Measurements from ENCODE around the gene RNF213.
"Not testable (repeated sequence)": the region's sequence is repeated elsewhere in the genome, so short reads cannot be mapped to it uniquely, and the experiment has no call there.

Gene RNF213

DNA sequence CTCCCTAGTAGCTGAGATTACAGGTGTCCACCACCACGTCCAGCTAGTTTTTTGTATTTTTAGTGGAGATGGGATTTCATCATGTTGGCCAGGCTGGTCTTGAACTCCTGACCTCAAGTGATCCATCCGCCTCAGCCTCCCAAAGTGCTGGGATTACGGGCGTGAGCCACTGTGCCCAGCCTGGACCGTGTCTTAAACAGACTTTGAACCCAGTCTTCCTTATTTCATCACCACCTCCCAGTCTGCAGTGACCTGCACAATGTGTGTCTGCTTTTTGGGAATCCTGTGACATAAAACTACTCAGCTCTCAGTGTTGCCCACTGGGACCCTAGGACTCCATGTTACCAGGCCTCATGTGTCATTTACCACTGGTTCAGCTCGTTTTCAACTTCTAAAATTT lies 70.3 kb downstream of the RNF213 start:
- not testable (repeated sequence) for H3K4me2 ChIP-seq (ENCODE audit: low read length, poor library complexity, severe bottlenecking)
- WGBS: 87% methylated on average over 5 of the region's 6 CpGs

DNA sequence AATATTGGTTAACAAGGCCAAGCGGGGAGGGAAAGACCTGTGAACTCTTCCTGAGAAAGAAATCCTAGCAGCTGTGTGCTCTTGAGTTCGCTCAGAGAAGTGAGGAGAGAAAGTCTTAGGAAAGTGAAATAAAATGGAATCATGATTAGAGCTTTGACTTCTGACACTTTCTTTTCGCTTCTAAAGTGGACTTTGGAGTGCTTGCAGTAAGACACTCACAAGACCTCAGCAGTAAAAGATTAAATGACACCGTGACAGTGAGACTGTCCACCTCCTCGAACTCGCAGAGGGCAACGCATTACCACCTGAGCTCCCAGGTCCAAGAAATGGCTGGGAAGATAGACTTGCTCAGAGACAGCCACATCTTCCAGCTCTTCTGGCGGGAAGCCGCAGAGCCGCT lies 71.2 kb downstream of the RNF213 start:
- Histone ChIP-seq H3K9ac (ENCODE audit: low read length) (no peak overlapping the region), H3K36me3 (ENCODE audit: control insufficient read depth in 1 of 2, insufficient read depth in 2 of 2, low read depth in 1 of 2, low read length in 2 of 2) (peaks cover 60 to 90% of the 10 kb centered on the region in 2 experiments), H2AK5ac (ENCODE audit: low read length, severe bottlenecking) (no peak overlapping the region), H3K4me1 (ENCODE audit: control insufficient read depth, insufficient read depth, low read depth, low read length) (no peaks in the 10 kb centered on the region), H2BK5ac (ENCODE audit: low read depth, low read length, poor library complexity, severe bottlenecking) (no peak overlapping the region), H2BK120ac (ENCODE audit: low read depth, low read length) (no peak overlapping the region), H2BK15ac (ENCODE audit: low read depth, poor library complexity, severe bottlenecking) (no peak overlapping the region), H3K4ac (ENCODE audit: low read depth in 1 of 2, low read length in 2 of 2) (no peak overlapping the region), H2BK12ac (ENCODE audit: low read length in 2 of 2) (no peak overlapping the region), H4K91ac (ENCODE audit: low read length) (no peak overlapping the region), H3K18ac (ENCODE audit: low read depth in 1 of 2, low read length in 2 of 2) (no peak overlapping the region), H3K27ac (ENCODE audit: low read length, poor library complexity, severe bottlenecking) (no peak overlapping the region), H3K4me2 (ENCODE audit: low read length, poor library complexity, severe bottlenecking) (no peak overlapping the region), H4K8ac (ENCODE audit: low read length) (no peak overlapping the region), H3K27me3 (ENCODE audit: control insufficient read depth in 1 of 2, insufficient read depth in 1 of 2, low read length in 2 of 2) (no peaks in the 10 kb centered on the region), H3K23ac (ENCODE audit: low read length in 2 of 2) (no peak overlapping the region), H3K14ac (ENCODE audit: low read length in 2 of 2) (no peak overlapping the region), H3K4me3 (ENCODE audit: insufficient read depth in 1 of 2, low read depth in 1 of 2, low read length in 2 of 2) (no peak overlapping the region), H2AFZ (ENCODE audit: low read depth, low read length) (no peak overlapping the region), H3K9me3 (ENCODE audit: control insufficient read depth, low read length) (no peaks in the 10 kb centered on the region), H3K79me1 (replicated peaks; ENCODE audit: low read length, poor library complexity, severe bottlenecking) (peaks cover 12% of the 10 kb centered on the region)
- no peak for DNase-seq
- 93% methylated on average over 10 of the region's 10 CpGs for WGBS

More for the DNA sequence above, 70.3 kb downstream of the RNF213 start:
- not testable (repeated sequence) for H2BK120ac ChIP-seq (ENCODE audit: low read depth, low read length); H4K91ac ChIP-seq (ENCODE audit: low read length); H3K27ac ChIP-seq (ENCODE audit: low read length, poor library complexity, severe bottlenecking); H3K23ac ChIP-seq (ENCODE audit: low read length in 2 of 2); H3K4me3 ChIP-seq (ENCODE audit: insufficient read depth in 1 of 2, low read depth in 1 of 2, low read length in 2 of 2); H3K4me1 ChIP-seq (ENCODE audit: control insufficient read depth, insufficient read depth, low read depth, low read length); H2BK15ac ChIP-seq (ENCODE audit: low read depth, poor library complexity, severe bottlenecking); H4K8ac ChIP-seq (ENCODE audit: low read length); H3K9me3 ChIP-seq (ENCODE audit: control insufficient read depth, low read length); H3K18ac ChIP-seq (ENCODE audit: low read depth in 1 of 2, low read length in 2 of 2); H3K27me3 ChIP-seq (ENCODE audit: control insufficient read depth in 1 of 2, insufficient read depth in 1 of 2, low read length in 2 of 2); H3K14ac ChIP-seq (ENCODE audit: low read length in 2 of 2); H2AFZ ChIP-seq (ENCODE audit: low read depth, low read length); H2BK12ac ChIP-seq (ENCODE audit: low read length in 2 of 2); DNase-seq; H2AK5ac ChIP-seq (ENCODE audit: low read length, severe bottlenecking); H3K4ac ChIP-seq (ENCODE audit: low read depth in 1 of 2, low read length in 2 of 2); H2BK5ac ChIP-seq (ENCODE audit: low read depth, low read length, poor library complexity, severe bottlenecking); H3K9ac ChIP-seq (ENCODE audit: low read length)
- peaks cover 12% of the 10 kb centered on the region for H3K79me1 ChIP-seq (replicated peaks; ENCODE audit: low read length, poor library complexity, severe bottlenecking)
- H3K36me3 ChIP-seq (ENCODE audit: control insufficient read depth in 1 of 2, insufficient read depth in 2 of 2, low read depth in 1 of 2, low read length in 2 of 2): peaks cover 60 to 90% of the 10 kb centered on the region in 2 experiments

DNA sequence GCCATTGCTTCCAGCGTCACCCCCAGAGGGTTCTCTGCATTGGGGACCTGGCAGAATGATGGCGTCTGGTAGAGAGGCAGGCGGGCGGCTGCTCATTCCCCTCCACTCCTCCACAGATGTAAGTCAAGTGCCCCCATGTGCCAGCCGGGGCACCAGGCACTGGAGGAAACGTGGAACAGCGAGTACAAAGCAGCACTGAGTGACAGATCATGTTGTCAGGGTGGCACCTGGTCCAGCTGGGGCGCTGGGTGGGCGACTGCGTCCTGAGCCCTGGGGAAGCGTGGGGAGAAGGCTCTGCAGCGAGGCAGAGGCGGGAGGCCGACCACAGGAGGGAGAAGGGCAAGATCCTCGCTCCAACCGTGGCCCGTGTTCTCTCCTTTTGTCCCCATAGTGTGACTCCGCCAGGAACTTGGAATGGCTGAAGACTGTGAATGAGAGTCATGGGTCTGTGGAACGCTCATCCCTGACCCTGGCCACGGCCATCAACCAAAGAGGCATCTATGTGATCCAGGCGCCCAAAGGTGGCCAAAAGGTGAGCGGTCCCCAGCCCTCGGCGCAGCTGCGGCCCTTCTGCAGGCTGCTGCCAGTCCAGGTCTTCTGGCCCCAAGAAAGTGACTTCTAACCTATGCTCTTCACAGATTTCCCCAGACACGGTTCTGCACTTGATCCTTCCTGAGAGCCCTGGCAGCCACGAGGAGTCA lies 76.7 kb downstream of the RNF213 start:
- Histone ChIP-seq H2BK15ac (ENCODE audit: low read depth, poor library complexity, severe bottlenecking) (no peak overlapping the region), H3K18ac (ENCODE audit: low read depth in 1 of 2, low read length in 2 of 2) (no peak overlapping the region), H3K4me1 (ENCODE audit: control insufficient read depth, insufficient read depth, low read depth, low read length) (no peaks in the 10 kb centered on the region)

GRCh38 chr17:80339118-80339517 lies 78.5 kb downstream of the RNF213 start:
- Histone ChIP-seq H2AK5ac (ENCODE audit: low read length, severe bottlenecking) (no peak overlapping the region), H2AFZ (ENCODE audit: low read depth, low read length) (no peak overlapping the region), H3K23ac (ENCODE audit: low read length in 2 of 2) (no peak overlapping the region), H3K4me2 (ENCODE audit: low read length, poor library complexity, severe bottlenecking) (no peak overlapping the region), H3K27ac (ENCODE audit: low read length, poor library complexity, severe bottlenecking) (no peak overlapping the region), H4K91ac (ENCODE audit: low read length) (no peak overlapping the region), H3K14ac (ENCODE audit: low read length in 2 of 2) (no peak overlapping the region), H2BK120ac (ENCODE audit: low read depth, low read length) (no peak overlapping the region), H3K4ac (ENCODE audit: low read depth in 1 of 2, low read length in 2 of 2) (no peak overlapping the region), H4K8ac (ENCODE audit: low read length) (no peak overlapping the region), H3K9ac (ENCODE audit: low read length) (no peak overlapping the region), H2BK5ac (ENCODE audit: low read depth, low read length, poor library complexity, severe bottlenecking) (no peak overlapping the region), H3K27me3 (ENCODE audit: control insufficient read depth in 1 of 2, insufficient read depth in 1 of 2, low read length in 2 of 2) (no peaks in the 10 kb centered on the region), H3K9me3 (ENCODE audit: control insufficient read depth, low read length) (no peaks in the 10 kb centered on the region), H3K36me3 (ENCODE audit: control insufficient read depth in 1 of 2, insufficient read depth in 2 of 2, low read depth in 1 of 2, low read length in 2 of 2) (peaks cover 66 to 89% of the 10 kb centered on the region in 2 experiments), H3K4me3 (ENCODE audit: insufficient read depth in 1 of 2, low read depth in 1 of 2, low read length in 2 of 2) (no peak overlapping the region), H3K79me1 (replicated peaks; ENCODE audit: low read length, poor library complexity, severe bottlenecking) (peaks cover 9% of the 10 kb centered on the region), H3K18ac (ENCODE audit: low read depth in 1 of 2, low read length in 2 of 2) (no peak overlapping the region), H2BK15ac (ENCODE audit: low read depth, poor library complexity, severe bottlenecking) (no peak overlapping the region), H3K4me1 (ENCODE audit: control insufficient read depth, insufficient read depth, low read depth, low read length) (no peaks in the 10 kb centered on the region), H2BK12ac (ENCODE audit: low read length in 2 of 2) (no peak overlapping the region)
- WGBS: 95% methylated on average over 8 of the region's 8 CpGs
- DNase-seq: no peak

More for the DNA sequence above, 76.7 kb downstream of the RNF213 start:
- no peak overlapping the region for H2AFZ ChIP-seq (ENCODE audit: low read depth, low read length)
- 95% methylated on average over 27 of the region's 27 CpGs for WGBS
- H2BK5ac ChIP-seq (ENCODE audit: low read depth, low read length, poor library complexity, severe bottlenecking): no peak overlapping the region
- no peak overlapping the region for H3K27ac ChIP-seq (ENCODE audit: low read length, poor library complexity, severe bottlenecking)
- no peak overlapping the region for H2BK12ac ChIP-seq (ENCODE audit: low read length in 2 of 2)
- H3K27me3 ChIP-seq (ENCODE audit: control insufficient read depth in 1 of 2, insufficient read depth in 1 of 2, low read length in 2 of 2): no peaks in the 10 kb centered on the region
- peaks cover 67 to 87% of the 10 kb centered on the region in 2 experiments for H3K36me3 ChIP-seq (ENCODE audit: control insufficient read depth in 1 of 2, insufficient read depth in 2 of 2, low read depth in 1 of 2, low read length in 2 of 2)
- H4K8ac ChIP-seq (ENCODE audit: low read length): no peak overlapping the region
- peaks cover 13% of the 10 kb centered on the region for H3K79me1 ChIP-seq (replicated peaks; ENCODE audit: low read length, poor library complexity, severe bottlenecking)
- H3K23ac ChIP-seq (ENCODE audit: low read length in 2 of 2): no peak overlapping the region
- no peak overlapping the region for H2AK5ac ChIP-seq (ENCODE audit: low read length, severe bottlenecking)
- H3K9me3 ChIP-seq (ENCODE audit: control insufficient read depth, low read length): no peaks in the 10 kb centered on the region
- no peak overlapping the region for H3K9ac ChIP-seq (ENCODE audit: low read length)
- no peak overlapping the region for H3K14ac ChIP-seq (ENCODE audit: low read length in 2 of 2)
- H3K4ac ChIP-seq (ENCODE audit: low read depth in 1 of 2, low read length in 2 of 2): no peak overlapping the region
- no peak overlapping the region for H3K4me2 ChIP-seq (ENCODE audit: low read length, poor library complexity, severe bottlenecking)
- no peak overlapping the region for H4K91ac ChIP-seq (ENCODE audit: low read length)
- H3K4me3 ChIP-seq (ENCODE audit: insufficient read depth in 1 of 2, low read depth in 1 of 2, low read length in 2 of 2): no peak overlapping the region
- H2BK120ac ChIP-seq (ENCODE audit: low read depth, low read length): no peak overlapping the region
- DNase-seq: no peak
